HEK293 (cell line): Measurements from ENCODE around the gene ITPR3.

Experiments used
- CTCF ChIA-PET: fragments of 350-600 bp; formaldehyde crosslinking; extraction: SDS; loops from one replicate; lab custom pipeline; 2021; ENCODE audit warnings: antibody characterized with exemption; lab: Yijun Ruan, JAX
- POLR2A ChIA-PET: fragments of 300-600 bp; formaldehyde crosslinking; extraction: SDS; loops from one replicate; lab custom pipeline; 2020; ENCODE audit warnings: antibody characterized with exemption, inconsistent platforms; lab: Yijun Ruan, JAX
- H3K27ac ChIP-seq: fragments of 200-500 bp; sonication (Bioruptor generic); 2 replicates; pipeline ENCODE4 v1.5.1; 2014; ENCODE audit warnings: low read depth, low read length, control low read depth, inconsistent platforms; ENCODE audit errors: extremely low read depth
- H3K36me3 ChIP-seq, 2 experiments: fragments of 200-500 bp in 1 of 2; sonication (Bioruptor generic) in 1 of 2; 1 replicate in 1 of 2; 2 replicates in 1 of 2; pipeline ENCODE4 v1.5.1; 2014 to 2017; ENCODE audit warnings: inconsistent platforms in 2 of 2, low read length in 2 of 2; ENCODE audit not compliant: control insufficient read depth in 2 of 2, insufficient read depth in 1 of 2
- H3K4me1 ChIP-seq: fragments of 200-500 bp; sonication (Bioruptor generic); 2 replicates; pipeline ENCODE4 v1.5.1; 2014; ENCODE audit warnings: mild to moderate bottlenecking, low read length, inconsistent platforms; ENCODE audit not compliant: control insufficient read depth, insufficient read depth
- H3K4me3 ChIP-seq: 2 replicates; pipeline ENCODE4 v1.5.1; 2011; ENCODE audit warnings: low read depth, mild to moderate bottlenecking, control low read depth, low read length, moderate library complexity
- H3K9me3 ChIP-seq: fragments of 200-500 bp; sonication (Bioruptor generic); 2 replicates; pipeline ENCODE4 v1.5.1; 2014; ENCODE audit warnings: low read depth, low read length, inconsistent platforms; ENCODE audit not compliant: control insufficient read depth, insufficient read depth
- BCL11B ChIP-seq: fragments of 450-650 bp; formaldehyde crosslinking; IDR thresholded peaks from 2 replicates; pipeline ENCODE4 v1.5.1; 2016; ENCODE audit warnings: low read depth, missing biosample characterization, missing genetic modification characterization
- BCL6B ChIP-seq: fragments of 450-650 bp; formaldehyde crosslinking; IDR thresholded peaks from 2 replicates; pipeline ENCODE4 v1.5.1; 2017; ENCODE audit warnings: missing biosample characterization, missing genetic modification characterization
- KLF10 ChIP-seq: fragments of 450-650 bp; IDR thresholded peaks from 2 replicates; pipeline ENCODE4 v1.5.1; 2018; ENCODE audit warnings: missing biosample characterization, mild to moderate bottlenecking, missing genetic modification characterization
- PATZ1 ChIP-seq: fragments of 450-650 bp; formaldehyde crosslinking; IDR thresholded peaks from 2 replicates; pipeline ENCODE4 v1.5.1; 2016; ENCODE audit warnings: missing biosample characterization, missing genetic modification characterization
- ZBTB1 ChIP-seq: fragments of 450-650 bp; formaldehyde crosslinking; IDR thresholded peaks from 2 replicates; pipeline ENCODE4 v1.5.1; 2016; ENCODE audit warnings: missing biosample characterization, missing genetic modification characterization
- ZBTB6 ChIP-seq: fragments of 450-650 bp; formaldehyde crosslinking; IDR thresholded peaks from 2 replicates; pipeline ENCODE4 v1.5.1; 2017; ENCODE audit warnings: missing biosample characterization, missing genetic modification characterization
- ZFP69B ChIP-seq: fragments of 450-650 bp; formaldehyde crosslinking; IDR thresholded peaks from 2 replicates; pipeline ENCODE4 v1.5.1; 2016; ENCODE audit warnings: missing biosample characterization, missing genetic modification characterization
- ZNF138 ChIP-seq: fragments of 450-650 bp; formaldehyde crosslinking; IDR thresholded peaks from 2 replicates; pipeline ENCODE4 v1.5.1; 2016; ENCODE audit warnings: missing biosample characterization, missing genetic modification characterization, borderline replicate concordance
- ZNF175 ChIP-seq: fragments of 450-650 bp; formaldehyde crosslinking; IDR thresholded peaks from 2 replicates; pipeline ENCODE4 v1.5.1; 2016; ENCODE audit warnings: missing biosample characterization, missing genetic modification characterization
- ZNF2 ChIP-seq: fragments of 450-650 bp; formaldehyde crosslinking; IDR thresholded peaks from 2 replicates; pipeline ENCODE4 v1.5.1; 2016; ENCODE audit warnings: missing biosample characterization, missing genetic modification characterization
- ZNF24 ChIP-seq: fragments of 450-650 bp; formaldehyde crosslinking; IDR thresholded peaks from 2 replicates; pipeline ENCODE4 v1.5.1; 2016; ENCODE audit warnings: missing biosample characterization, missing genetic modification characterization
- ZNF335 ChIP-seq: fragments of 450-650 bp; formaldehyde crosslinking; conservative IDR thresholded peaks from 2 replicates; pipeline ENCODE4 v1.5.1; 2016; ENCODE audit warnings: missing biosample characterization, missing genetic modification characterization
- ZNF341 ChIP-seq: fragments of 450-650 bp; formaldehyde crosslinking; IDR thresholded peaks from 2 replicates; pipeline ENCODE4; 2016; ENCODE audit warnings: low read depth, missing biosample characterization, missing genetic modification characterization
- ZNF521 ChIP-seq: fragments of 450-650 bp; formaldehyde crosslinking; IDR thresholded peaks from 2 replicates; pipeline ENCODE4 v1.5.1; 2017; ENCODE audit warnings: missing biosample characterization, mild to moderate bottlenecking, missing genetic modification characterization
- ZNF701 ChIP-seq: fragments of 450-650 bp; formaldehyde crosslinking; IDR thresholded peaks from 2 replicates; pipeline ENCODE4 v1.5.1; 2016; ENCODE audit warnings: missing biosample characterization, missing genetic modification characterization
- ZNF837 ChIP-seq: fragments of 450-650 bp; formaldehyde crosslinking; IDR thresholded peaks from 2 replicates; pipeline ENCODE4 v1.5.1; 2016; ENCODE audit warnings: missing biosample characterization, missing genetic modification characterization
- ZSCAN30 ChIP-seq: fragments of 450-650 bp; IDR thresholded peaks from 2 replicates; pipeline ENCODE4 v1.5.1; 2018; ENCODE audit warnings: missing biosample characterization, mild to moderate bottlenecking, missing genetic modification characterization, moderate library complexity
- TF ChIP-seq, protein P1 (sequence below): fragments of 450-650 bp; formaldehyde crosslinking; IDR thresholded peaks from 2 replicates; pipeline ENCODE4 v1.5.1; 2016; ENCODE audit warnings: missing biosample characterization, missing genetic modification characterization
- TF ChIP-seq, protein P2 (sequence below): fragments of 450-650 bp; formaldehyde crosslinking; IDR thresholded peaks from 2 replicates; pipeline ENCODE4 v1.5.0; 2017; ENCODE audit warnings: missing biosample characterization, missing genetic modification characterization, borderline replicate concordance
- TF ChIP-seq, protein P3 (sequence below): fragments of 450-650 bp; formaldehyde crosslinking; IDR thresholded peaks from 2 replicates; pipeline ENCODE4 v1.5.1; 2016; ENCODE audit warnings: missing biosample characterization, missing genetic modification characterization

The ITPR3 gene

GRCh38 chr6:33729059-33729458 is 107.9 kb downstream of the ITPR3 start:
- no peaks in the 10 kb centered on the region for H3K4me1 ChIP-seq
- CTCF ChIA-PET, result interaction anchor here (0.6 to 4.2 kb wide), 5 partner anchors 15 to 204 kb away, joined by 3 to 27 read pairs (median 3); partner anchors contain the start of gene UQCC2

GRCh38 chr6:33730611-33731010 is 109.5 kb downstream of the ITPR3 start:
- H3K4me3 ChIP-seq, result no peak overlapping the region
- CTCF ChIA-PET, result interaction anchor here (1.2 to 4.2 kb wide), 3 partner anchors 13 to 49 kb away, joined by 3 to 27 read pairs (median 6); no protein-coding TSS in a partner anchor
- no peaks in the 10 kb centered on the region for H3K4me1 ChIP-seq
- TF ChIP-seq ZNF175, result no peak
- TF ChIP-seq ZNF341 (tag by site-specific recombination), result peak; percentile 31; the same call in 1 of the 2 replicates
- no peaks in the 10 kb centered on the region for H3K36me3 ChIP-seq
- no peaks in the 10 kb centered on the region for H3K9me3 ChIP-seq
- POLR2A ChIA-PET, result no interaction called here
- no peak overlapping the region for H3K27ac ChIP-seq

More at GRCh38 chr6:33729059-33729458, 107.9 kb downstream of the ITPR3 start:
- no peaks in the 10 kb centered on the region for H3K9me3 ChIP-seq
- POLR2A ChIA-PET, result no interaction called here
- no peak for TF ChIP-seq ZNF175
- no peak for TF ChIP-seq ZNF837 (tag by site-specific recombination)
- TF ChIP-seq ZNF521 (tag by site-specific recombination), result no peak
- TF ChIP-seq, protein P1, sequence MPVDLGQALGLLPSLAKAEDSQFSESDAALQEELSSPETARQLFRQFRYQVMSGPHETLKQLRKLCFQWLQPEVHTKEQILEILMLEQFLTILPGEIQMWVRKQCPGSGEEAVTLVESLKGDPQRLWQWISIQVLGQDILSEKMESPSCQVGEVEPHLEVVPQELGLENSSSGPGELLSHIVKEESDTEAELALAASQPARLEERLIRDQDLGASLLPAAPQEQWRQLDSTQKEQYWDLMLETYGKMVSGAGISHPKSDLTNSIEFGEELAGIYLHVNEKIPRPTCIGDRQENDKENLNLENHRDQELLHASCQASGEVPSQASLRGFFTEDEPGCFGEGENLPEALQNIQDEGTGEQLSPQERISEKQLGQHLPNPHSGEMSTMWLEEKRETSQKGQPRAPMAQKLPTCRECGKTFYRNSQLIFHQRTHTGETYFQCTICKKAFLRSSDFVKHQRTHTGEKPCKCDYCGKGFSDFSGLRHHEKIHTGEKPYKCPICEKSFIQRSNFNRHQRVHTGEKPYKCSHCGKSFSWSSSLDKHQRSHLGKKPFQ (tag by site-specific recombination), result no peak
- TF ChIP-seq ZNF2 (tag by site-specific recombination), result no peak
- TF ChIP-seq BCL11B (tag by site-specific recombination), result no peak
- TF ChIP-seq, protein P2, sequence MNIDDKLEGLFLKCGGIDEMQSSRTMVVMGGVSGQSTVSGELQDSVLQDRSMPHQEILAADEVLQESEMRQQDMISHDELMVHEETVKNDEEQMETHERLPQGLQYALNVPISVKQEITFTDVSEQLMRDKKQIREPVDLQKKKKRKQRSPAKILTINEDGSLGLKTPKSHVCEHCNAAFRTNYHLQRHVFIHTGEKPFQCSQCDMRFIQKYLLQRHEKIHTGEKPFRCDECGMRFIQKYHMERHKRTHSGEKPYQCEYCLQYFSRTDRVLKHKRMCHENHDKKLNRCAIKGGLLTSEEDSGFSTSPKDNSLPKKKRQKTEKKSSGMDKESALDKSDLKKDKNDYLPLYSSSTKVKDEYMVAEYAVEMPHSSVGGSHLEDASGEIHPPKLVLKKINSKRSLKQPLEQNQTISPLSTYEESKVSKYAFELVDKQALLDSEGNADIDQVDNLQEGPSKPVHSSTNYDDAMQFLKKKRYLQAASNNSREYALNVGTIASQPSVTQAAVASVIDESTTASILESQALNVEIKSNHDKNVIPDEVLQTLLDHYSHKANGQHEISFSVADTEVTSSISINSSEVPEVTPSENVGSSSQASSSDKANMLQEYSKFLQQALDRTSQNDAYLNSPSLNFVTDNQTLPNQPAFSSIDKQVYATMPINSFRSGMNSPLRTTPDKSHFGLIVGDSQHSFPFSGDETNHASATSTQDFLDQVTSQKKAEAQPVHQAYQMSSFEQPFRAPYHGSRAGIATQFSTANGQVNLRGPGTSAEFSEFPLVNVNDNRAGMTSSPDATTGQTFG (tag by site-specific recombination), result no peak
- no peak for TF ChIP-seq KLF10 (tag by site-specific recombination)
- no peaks in the 10 kb centered on the region for H3K36me3 ChIP-seq
- no peak overlapping the region for H3K27ac ChIP-seq
- H3K4me3 ChIP-seq, result no peak overlapping the region

DNA sequence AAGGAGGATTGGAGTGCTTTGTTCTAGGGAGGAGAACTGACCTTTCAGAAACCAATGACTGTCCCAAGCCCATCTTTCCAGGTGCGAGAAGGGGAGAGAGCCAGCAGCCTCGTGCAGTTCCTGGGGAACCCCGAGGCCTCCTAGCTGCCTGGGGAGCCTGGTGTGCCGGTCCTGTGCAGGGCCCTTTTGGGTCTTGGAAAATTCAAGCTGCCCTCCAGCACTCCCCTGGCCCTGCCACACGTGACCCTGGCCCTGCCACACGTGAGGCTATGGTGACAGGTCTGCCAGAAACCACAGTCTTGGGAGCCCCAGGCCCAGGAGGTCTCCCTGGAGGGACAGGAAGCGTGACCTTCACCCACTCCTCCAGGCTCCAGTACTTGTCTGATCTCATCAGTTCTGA is 109.9 kb downstream of the ITPR3 start:
- CTCF ChIA-PET, result interaction anchor here (0.7 to 4.2 kb wide), 5 partner anchors 13 to 49 kb away, joined by 3 to 27 read pairs (median 6); no protein-coding TSS in a partner anchor
- Histone ChIP-seq H3K36me3 (no peaks in the 10 kb centered on the region), H3K4me3 (no peak overlapping the region), H3K4me1 (no peaks in the 10 kb centered on the region), H3K9me3 (no peaks in the 10 kb centered on the region), H3K27ac (no peak overlapping the region)
- TF ChIP-seq ZBTB6 (tag by site-specific recombination) (no peak), ZNF335 (tag by site-specific recombination) (no peak), PATZ1 (tag by site-specific recombination) (no peak), ZBTB1 (tag by site-specific recombination) (no peak), ZSCAN30 (tag by site-specific recombination) (no peak), ZNF24 (no peak), ZNF138 (no peak), ZFP69B (tag by site-specific recombination) (no peak), BCL6B (tag by site-specific recombination) (no peak), ZNF701 (tag by site-specific recombination) (no peak)
- TF ChIP-seq, protein P3, sequence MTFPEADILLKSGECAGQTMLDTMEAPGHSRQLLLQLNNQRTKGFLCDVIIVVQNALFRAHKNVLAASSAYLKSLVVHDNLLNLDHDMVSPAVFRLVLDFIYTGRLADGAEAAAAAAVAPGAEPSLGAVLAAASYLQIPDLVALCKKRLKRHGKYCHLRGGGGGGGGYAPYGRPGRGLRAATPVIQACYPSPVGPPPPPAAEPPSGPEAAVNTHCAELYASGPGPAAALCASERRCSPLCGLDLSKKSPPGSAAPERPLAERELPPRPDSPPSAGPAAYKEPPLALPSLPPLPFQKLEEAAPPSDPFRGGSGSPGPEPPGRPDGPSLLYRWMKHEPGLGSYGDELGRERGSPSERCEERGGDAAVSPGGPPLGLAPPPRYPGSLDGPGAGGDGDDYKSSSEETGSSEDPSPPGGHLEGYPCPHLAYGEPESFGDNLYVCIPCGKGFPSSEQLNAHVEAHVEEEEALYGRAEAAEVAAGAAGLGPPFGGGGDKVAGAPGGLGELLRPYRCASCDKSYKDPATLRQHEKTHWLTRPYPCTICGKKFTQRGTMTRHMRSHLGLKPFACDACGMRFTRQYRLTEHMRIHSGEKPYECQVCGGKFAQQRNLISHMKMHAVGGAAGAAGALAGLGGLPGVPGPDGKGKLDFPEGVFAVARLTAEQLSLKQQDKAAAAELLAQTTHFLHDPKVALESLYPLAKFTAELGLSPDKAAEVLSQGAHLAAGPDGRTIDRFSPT, result no peak
- POLR2A ChIA-PET, result interaction anchor here (1.2 kb wide), 1 partner anchor 20 kb away, joined by 5 read pairs; the partner anchor contains the start of gene UQCC2
